Glutamatergic neuron (in vitro differentiated cells): ENCODE measurements around the gene ZSWIM4. TPM values are rescaled to one million over a fixed set of nuclear protein-coding genes. Genes with fewer than 3 reads are reported as not detected.

Experiments
- DNase-seq: peaks from one replicate; pipeline ENCODE4 v3.0.0; 2022
- H3K27ac Mint-ChIP-seq: one replicate; pipeline ENCODE4 v1.8.0; 2020; ENCODE audit warnings: mild to moderate bottlenecking, mixed read lengths, inconsistent platforms; ENCODE audit not compliant: unreplicated experiment
- H3K27me3 Mint-ChIP-seq: one replicate; pipeline ENCODE4 v1.8.0; 2020; ENCODE audit warnings: mild to moderate bottlenecking, moderate library complexity, mixed read lengths, inconsistent platforms; ENCODE audit not compliant: unreplicated experiment
- H3K36me3 Mint-ChIP-seq: one replicate; pipeline ENCODE4 v1.8.0; 2020; ENCODE audit warnings: mild to moderate bottlenecking, mixed read lengths, inconsistent platforms; ENCODE audit not compliant: unreplicated experiment
- H3K4me1 Mint-ChIP-seq: one replicate; pipeline ENCODE4 v1.8.0; 2020; ENCODE audit warnings: mild to moderate bottlenecking, low read depth, mixed read lengths, inconsistent platforms; ENCODE audit not compliant: unreplicated experiment
- H3K4me3 Mint-ChIP-seq: one replicate; pipeline ENCODE4 v1.8.0; 2020; ENCODE audit warnings: mild to moderate bottlenecking, mixed read lengths, inconsistent platforms; ENCODE audit not compliant: unreplicated experiment
- H3K9me3 Mint-ChIP-seq: one replicate; pipeline ENCODE4 v1.8.0; 2020; ENCODE audit warnings: mild to moderate bottlenecking, moderate library complexity, mixed read lengths, inconsistent platforms; ENCODE audit not compliant: unreplicated experiment
- CTCF ChIP-seq: fragments of 200-600 bp; sonication (generic); IDR thresholded peaks from one replicate; pipeline ENCODE4 v1.5.0; 2021; ENCODE audit not compliant: partially characterized antibody, unreplicated experiment
- total RNA-seq: library from RNA; stranded (reverse); fragmentation: NEBNext Ultra II Directional; extraction: Animal tissue kit (Norgen Biotek cat#: 25700); gene quantifications from one replicate; pipeline ENCODE4 v1.2.1, GENCODE V29; 2021; ENCODE audit not compliant: unreplicated experiment

Gene ZSWIM4
- total RNA-seq, 1 donor from 2014 or later: 46.0 TPM

DNA sequence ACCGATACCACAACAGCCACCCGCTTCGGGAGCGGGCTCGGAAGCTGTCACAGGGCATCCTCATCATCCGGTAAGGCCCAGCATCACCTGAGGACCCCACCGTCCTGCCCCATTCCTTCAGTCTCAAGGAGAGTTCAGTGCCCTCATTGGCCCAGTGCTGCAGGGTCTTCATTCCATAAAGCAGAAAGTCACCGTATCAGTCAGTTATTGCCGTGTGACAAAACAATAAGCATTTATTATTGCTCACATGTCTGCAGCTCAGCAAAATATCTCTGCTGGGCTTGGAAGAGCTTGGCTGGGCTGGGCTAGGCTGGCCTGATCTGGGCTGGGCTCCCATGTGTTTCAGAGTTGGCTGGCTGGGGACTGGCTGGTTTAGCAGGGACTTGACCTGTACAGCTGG lies 39.0 kb upstream of the ZSWIM4 start:
- TF ChIP-seq CTCF: no peak
- peaks cover 9% of the 10 kb centered on the region for H3K36me3 Mint-ChIP-seq
- H3K9me3 Mint-ChIP-seq: peaks cover 2% of the 10 kb centered on the region
- no peak overlapping the region for H3K27ac Mint-ChIP-seq
- H3K4me3 Mint-ChIP-seq: no peak overlapping the region
- H3K27me3 Mint-ChIP-seq: peaks cover 1% of the 10 kb centered on the region
- no peaks in the 10 kb centered on the region for H3K4me1 Mint-ChIP-seq
- no peak for DNase-seq

GRCh38 chr19:13757805-13758772 lies 37.2 kb upstream of the ZSWIM4 start:
- no peak overlapping the region for H3K27ac Mint-ChIP-seq

DNA sequence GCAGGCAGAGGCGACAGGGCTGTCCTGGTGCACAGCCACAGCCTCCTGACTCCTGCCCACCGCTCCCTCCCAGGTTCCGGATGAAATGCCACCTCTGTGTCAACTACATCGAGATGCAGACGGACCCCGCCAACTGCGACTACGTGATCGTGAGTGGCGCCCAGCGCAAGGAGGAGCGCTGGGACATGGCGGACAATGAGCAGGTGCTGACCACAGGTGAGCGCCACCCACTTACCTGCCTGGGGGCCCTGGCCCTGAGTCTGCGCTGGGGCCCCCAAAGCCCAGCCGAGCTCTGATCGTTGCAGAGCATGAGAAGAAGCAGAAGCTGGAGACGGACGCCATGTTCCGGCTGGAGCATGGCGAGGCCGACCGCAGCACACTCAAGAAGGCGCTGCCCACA lies 36.4 kb upstream of the ZSWIM4 start:
- H3K4me1 Mint-ChIP-seq: no peaks in the 10 kb centered on the region
- peaks cover 4% of the 10 kb centered on the region for H3K9me3 Mint-ChIP-seq
- peaks cover 4% of the 10 kb centered on the region for H3K27me3 Mint-ChIP-seq
- peaks cover 14% of the 10 kb centered on the region for H3K36me3 Mint-ChIP-seq
- no peak overlapping the region for H3K27ac Mint-ChIP-seq
- TF ChIP-seq CTCF: no peak
- no peak overlapping the region for H3K4me3 Mint-ChIP-seq
- DNase-seq: no peak

More at GRCh38 chr19:13757805-13758772, 37.2 kb upstream of the ZSWIM4 start:
- peaks cover 4% of the 10 kb centered on the region for H3K27me3 Mint-ChIP-seq
- H3K36me3 Mint-ChIP-seq: peaks cover 14% of the 10 kb centered on the region
- H3K9me3 Mint-ChIP-seq: peaks cover 4% of the 10 kb centered on the region
- no peak for DNase-seq
- no peak overlapping the region for H3K4me3 Mint-ChIP-seq
- no peak for TF ChIP-seq CTCF
- no peaks in the 10 kb centered on the region for H3K4me1 Mint-ChIP-seq

DNA sequence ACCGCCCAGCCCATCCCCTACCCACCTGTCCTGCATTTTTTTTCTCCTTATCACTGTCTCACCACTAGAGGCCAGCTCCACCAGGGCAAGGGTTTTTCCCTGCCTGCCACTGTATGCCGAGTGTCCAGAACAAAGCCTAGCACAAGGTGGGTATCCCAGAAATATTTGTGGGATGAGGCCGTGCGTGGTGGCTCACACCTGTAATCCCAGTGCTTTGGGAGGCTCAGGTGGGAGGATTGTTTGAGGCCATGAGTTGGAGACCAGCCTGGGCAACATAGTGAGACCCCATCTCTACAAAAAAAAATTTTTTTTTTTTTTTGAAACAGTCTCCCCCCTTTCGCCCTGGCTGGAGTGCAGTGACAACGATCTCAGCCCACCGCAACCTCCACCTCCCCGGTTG lies 33.8 kb upstream of the ZSWIM4 start:
- peaks cover 8% of the 10 kb centered on the region for H3K27me3 Mint-ChIP-seq

More for the DNA sequence above, 33.8 kb upstream of the ZSWIM4 start:
- peaks cover 5% of the 10 kb centered on the region for H3K4me1 Mint-ChIP-seq
- TF ChIP-seq CTCF: no peak
- DNase-seq: no peak
- H3K27ac Mint-ChIP-seq: no peak overlapping the region
- H3K4me3 Mint-ChIP-seq: no peak overlapping the region
- H3K9me3 Mint-ChIP-seq: peaks cover 4% of the 10 kb centered on the region
- H3K36me3 Mint-ChIP-seq: peaks cover 10% of the 10 kb centered on the region
